Neural progenitor cell (in vitro differentiated cells): Measurements from ENCODE around the gene CXCL17.

Experiments used
- CTCF ChIP-seq: fragments of 200-600 bp; sonication (generic); IDR thresholded peaks from 2 replicates; pipeline ENCODE4 v1.5.1; 2017; ENCODE audit warnings: antibody characterized with exemption, mild to moderate bottlenecking
- EZH2 ChIP-seq: fragments of 200-600 bp; sonication (generic); IDR thresholded peaks from 2 replicates; pipeline ENCODE4 v1.6.1; 2017; ENCODE audit warnings: antibody characterized with exemption, mild to moderate bottlenecking, moderate library complexity
- EZH2phosphoT487 ChIP-seq: fragments of 200-600 bp; sonication (generic); IDR thresholded peaks from 2 replicates; pipeline ENCODE4 v1.6.1; 2017; ENCODE audit warnings: antibody characterized with exemption

GRCh38 chr19:42459926-42460325 is 17.2 kb upstream of the CXCL17 start:
- TF ChIP-seq CTCF (no peak), EZH2phosphoT487 (no peak), EZH2 (no peak)
